GM19395 (cell line): ENCODE data around the gene ATP9B.
"Not testable (repeated sequence)": the region's sequence is repeated elsewhere in the genome, so short reads cannot be mapped to it uniquely, and the experiment has no call there.

Source experiments
- ATAC-seq: cut with Tn5 transposase; IDR thresholded peaks from one replicate; pipeline ENCODE4 v1.9.1; 2021; ENCODE audit warnings: mild to moderate bottlenecking, moderate library complexity; ENCODE audit not compliant: unreplicated experiment

Gene ATP9B

DNA sequence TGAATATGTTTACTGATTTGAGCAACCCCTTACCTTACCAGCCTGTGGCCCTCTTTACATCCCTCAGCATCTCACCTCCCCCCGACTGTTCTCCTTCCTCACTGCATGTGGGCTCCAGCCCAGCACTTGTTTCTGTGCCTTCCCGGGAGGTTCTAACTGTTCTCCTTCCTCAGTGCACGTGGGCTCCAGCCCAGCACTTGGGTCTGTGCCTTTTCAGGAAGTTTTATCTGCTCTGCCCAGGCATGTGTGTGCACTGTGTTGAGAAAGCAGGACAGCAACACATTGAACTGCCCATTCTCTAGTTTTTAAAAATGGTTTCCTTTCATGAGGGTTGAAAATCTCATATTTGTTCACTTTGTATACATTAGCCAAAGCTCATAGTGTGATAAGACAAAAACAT is 158.4 kb downstream of the ATP9B start:
- no peak for ATAC-seq

DNA sequence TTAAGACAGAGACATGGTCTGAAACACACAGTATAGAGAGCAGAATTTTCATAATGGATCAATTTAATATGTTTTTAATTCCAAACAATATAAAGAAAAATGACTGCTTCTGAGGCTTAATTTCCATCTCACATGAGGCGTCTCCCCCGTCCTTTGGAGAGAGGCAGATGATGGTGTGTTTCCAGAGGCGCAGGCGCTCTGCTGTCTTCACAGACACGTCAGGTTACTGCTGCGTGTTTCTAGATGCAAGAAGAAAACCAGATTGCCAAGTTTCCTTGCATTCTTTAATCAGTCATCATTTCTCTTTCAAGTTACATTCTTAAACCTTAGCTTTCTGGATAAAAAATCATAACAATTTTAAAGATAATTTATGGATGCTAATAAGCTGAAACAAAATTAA is 160.2 kb downstream of the ATP9B start:
- ATAC-seq, result no peak

DNA sequence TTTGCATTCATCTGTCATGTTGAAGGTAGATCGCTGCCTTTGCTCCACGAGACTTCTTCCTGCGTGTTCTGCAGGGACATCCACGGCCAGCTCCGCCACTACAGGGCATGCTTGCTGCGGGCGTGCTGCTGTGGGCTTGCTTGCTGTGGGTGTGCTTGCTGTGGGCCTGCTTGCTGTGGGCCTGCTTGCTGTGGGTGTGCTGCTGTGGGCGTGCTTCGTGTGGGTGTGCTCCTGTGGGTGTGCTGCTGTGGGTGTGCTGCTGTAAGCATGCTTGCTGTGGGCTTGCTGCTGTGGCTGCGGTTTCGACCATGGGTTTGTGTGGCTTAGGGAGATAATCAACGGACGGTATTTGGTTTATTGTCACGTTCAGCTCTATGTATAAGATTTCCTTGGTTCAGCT is 165.2 kb downstream of the ATP9B start:
- ATAC-seq, result no peak

DNA sequence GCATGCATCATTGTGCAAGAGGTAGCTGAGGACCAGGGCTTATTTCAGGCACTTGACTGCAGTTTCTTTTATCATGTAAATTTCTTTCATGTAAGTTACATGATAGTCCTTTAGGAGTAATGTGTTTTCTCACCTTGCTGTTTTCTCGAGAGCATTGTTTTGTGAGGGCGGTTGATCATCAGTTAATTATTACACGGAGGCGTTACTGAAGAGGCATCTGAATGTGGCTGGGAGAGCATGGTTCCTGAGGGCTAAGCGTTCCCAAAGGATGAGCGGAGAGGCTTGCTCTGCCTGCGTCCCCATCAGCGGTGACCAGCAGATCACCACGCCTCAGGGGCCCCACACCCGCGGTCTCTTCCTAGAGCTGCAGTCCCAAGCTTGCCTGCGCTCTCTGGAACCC is 170.4 kb downstream of the ATP9B start:
- no peak for ATAC-seq

DNA sequence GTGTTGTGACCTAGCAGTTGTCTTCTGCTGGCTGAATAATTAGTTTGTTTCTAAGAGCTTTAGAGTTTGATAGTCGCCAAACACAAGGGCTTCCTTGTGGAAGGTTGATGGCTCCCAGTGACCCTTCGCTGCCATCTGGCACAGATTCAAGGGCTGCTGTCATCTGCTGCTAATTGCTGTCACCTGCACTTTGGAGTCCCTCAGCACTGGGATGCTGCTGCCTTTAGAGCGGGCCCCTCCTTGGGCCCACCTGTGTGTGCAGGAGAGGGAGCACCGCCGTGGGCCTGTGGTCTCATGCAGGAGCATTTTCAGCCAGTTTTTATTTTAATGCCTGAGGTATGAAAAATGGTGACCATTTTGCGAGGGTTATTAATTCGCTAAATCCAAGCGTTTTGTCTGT is 172.6 kb downstream of the ATP9B start:
- no peak for ATAC-seq

DNA sequence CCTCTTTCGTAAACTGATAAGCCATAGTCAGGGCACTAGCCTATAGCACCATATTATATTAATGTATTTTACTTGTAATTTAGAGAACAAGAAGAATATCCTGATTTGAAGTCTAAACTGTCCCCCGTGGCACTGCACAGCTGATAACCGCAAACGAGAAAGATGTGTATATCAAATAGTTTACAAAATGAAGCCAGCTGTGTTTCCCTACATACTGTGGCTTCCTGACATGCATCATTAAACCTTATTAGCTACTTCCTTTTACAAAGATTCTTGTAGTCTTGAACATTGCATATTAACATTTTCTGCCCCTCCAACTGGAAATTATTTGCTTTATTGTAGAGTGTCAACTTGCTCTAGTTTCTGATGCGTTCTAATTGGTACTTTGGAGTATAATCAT is 173.1 kb downstream of the ATP9B start:
- ATAC-seq, result no peak

DNA sequence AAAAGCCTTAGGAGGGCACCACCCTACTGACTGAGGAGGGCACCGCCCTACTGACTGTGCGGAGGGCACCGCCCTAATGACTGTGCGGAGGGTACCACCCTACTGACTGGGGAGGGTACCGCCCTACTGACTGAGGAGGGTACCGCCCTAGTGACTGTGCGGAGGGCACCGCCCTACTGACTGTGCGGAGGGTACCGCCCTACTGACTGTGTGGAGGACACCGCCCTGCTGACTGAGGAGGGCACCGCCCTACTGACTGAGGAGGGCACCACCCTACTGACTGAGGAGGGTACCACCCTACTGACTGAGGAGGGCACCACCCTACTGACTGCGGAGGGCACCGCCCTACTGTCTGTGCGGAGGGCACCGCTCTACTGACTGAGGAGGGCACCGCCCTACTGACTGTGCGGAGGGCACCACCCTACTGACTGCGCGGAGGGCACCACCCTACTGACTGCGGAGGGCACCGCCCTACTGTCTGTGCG is 176.4 kb downstream of the ATP9B start:
- no peak for ATAC-seq

DNA sequence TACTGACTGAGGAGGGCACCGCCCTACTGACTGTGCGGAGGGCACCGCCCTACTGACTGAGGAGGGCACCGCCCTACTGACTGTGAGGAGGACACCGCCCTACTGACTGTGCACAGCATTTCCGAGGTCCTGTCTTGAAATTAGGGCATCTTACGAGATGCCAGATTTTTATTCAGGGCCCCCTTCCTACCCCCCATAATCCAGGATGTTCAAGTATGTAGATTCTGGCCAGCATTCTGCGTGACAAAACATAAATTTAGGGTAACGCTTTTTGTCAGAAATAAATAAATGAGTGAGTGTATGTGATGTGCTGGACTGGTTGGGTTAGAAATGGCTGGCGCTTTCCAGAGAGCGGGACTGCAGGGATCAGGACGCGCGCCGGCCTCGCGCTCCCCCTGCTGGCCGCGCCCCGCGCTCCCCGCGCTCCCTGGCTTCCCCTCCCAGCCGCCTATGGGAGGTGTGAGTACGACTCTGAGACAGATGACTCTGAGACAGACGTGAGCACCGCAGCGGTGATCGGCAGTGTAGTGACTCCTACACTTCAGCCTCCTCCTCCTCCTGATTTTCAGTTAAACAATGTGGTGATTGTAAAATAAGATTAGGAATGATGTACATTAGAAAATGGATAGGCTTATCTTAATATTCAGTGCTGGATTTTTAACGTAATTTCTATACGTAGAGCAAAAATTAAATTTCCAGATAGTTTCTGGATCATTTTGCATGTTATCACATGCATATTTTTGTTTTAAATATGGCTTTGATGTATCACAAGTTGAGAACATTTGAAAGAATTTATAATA is 177.3 kb downstream of the ATP9B start:
- peak; percentile 98 for ATAC-seq

DNA sequence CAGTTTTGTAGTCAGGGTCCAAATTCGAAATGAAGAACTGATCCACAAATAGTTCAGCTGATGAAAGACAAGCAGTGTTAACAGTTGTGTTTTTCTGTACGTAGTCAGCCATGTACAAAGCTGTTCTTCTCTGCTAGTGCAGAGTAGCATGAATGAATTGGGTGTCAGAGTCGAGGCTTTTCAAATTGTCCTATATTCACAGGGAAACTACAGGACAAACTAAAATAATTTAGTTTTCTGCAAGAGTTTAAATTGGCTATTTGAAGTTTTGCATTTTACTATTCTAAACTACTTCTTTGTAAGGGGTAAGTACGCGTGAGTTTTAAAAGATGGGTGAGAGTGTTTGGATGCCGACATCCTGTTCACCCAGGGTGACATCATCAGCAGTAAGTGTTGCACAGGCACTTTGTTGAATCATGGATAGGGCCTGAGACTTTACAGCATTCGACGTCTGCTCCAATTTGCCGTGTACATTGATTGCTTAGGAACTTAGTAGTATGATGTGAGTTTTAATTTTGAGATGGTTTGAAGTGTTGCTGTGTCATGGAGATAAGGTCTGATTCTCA is 179.4 kb downstream of the ATP9B start:
- no peak for ATAC-seq

DNA sequence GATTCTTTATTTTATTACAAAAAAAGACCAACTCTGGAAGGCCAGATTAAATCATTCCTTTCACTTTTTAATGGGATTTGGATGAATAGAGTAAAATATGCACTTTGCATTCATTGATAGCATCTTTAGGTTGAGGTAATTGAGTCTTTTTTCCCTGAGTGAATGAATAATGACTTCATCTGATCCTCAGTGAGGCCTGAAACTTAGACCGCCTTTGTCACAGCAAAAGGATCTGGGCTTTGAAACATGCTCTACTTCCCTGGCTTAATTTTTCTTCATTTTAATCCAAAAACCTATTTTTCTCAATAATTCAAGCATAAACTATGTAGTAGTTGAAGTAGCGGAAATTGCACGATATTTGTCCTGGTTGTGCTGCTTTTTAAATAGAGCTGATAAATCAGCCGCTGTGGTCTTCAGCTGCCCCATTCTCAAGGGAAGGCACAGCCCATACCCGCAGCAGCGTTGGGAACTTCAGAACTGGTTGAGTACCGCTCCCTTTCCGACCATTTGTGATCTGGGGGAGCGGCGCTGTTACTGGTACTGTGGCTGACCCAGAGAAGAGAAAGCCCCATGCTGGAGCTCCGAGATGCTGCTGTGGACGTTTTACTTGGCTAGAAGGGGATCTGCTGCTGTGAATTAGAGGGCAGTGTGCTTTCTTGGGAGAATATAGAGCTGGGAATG is 181.2 kb downstream of the ATP9B start:
- ATAC-seq, result no peak

DNA sequence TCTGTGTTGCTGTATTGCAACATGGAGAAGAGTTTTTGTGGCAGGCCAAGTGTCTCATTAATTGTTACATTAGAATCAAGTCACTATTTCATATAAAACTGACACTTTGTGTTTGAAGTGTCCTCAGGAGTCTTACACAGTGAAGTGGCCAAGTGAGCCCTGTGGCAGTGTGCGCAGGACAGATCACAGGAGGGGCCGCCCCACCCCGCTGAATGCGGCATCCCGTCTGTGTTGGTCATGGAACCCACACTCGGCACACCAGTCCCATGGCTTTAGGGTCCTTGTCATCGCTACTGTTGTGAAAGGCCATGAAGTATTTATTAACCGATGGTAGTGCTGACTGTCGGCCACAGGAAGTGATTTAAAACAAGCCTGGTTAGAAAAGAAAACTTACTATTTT is 181.8 kb downstream of the ATP9B start:
- ATAC-seq, result no peak

DNA sequence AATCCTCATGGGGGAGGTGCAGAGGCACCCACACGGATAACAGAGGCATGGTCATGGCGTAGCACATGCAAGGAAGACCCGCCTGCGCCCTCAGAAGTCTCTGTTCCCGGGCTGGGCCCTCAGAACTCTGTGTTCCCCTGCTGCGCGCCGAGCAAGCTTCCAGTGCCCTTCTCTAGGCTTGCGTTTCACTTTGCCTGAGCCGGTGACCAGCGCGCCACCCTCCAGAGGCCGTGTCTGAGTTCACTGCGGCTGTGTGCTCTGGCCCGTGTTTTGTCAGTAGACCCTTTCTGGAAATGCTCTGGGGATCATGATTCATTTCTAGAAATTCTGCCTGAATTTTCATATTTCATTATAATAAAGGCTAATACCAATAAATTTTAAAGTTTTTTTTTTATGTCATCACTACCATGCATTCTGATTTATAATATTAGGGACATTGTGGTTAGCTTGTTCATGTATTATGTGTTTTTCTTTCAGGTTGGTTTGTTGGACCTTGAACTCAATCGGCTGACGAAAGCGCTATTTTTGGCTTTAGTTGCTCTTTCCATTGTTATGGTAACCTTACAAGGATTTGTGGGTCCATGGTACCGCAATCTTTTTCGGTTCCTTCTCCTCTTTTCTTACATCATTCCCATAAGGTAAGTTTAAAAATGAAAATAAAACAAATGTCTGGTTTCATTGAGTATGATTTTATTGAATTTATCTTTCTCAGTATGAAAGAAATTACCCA is 183.9 kb downstream of the ATP9B start:
- ATAC-seq, result peak; percentile 63

DNA sequence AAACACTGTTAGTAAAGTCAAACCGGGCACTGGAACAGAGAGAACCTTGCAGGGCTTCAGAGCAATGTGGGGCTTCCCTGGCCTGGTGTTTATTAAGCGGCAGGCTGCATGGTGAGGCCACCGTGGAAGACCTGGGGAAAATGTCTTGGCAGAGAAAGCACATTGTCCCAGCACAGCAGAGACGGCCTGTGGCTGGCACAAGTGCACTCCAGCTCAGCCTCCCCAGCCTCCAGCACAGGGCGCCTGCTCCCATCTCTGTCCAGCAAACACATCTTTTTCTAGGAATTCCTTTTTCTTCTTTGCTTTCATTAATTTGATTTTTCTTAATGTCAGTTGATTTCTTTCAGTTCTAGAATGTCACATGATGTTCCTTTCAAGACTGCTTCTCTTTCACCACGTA is 188.3 kb downstream of the ATP9B start:
- no peak for ATAC-seq

DNA sequence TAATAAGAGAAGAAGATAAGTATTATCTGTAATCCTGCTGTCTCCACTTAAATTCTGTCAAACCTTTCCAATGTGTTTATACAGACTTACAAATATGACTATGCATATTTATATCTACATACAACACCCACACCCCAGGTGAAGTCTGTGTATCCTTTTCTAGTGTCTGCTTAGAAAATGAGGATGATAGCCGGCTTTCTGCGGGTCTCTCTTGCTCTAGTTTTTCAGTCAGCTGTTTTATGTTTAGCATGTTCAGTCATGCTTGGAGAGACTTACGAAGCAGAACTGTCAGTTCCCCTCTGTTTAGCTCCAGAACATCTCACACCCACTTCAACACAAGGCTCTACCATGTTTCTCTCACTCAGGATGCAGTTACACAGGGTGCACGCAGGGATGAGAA is 189.3 kb downstream of the ATP9B start:
- ATAC-seq, result peak; percentile 64

DNA sequence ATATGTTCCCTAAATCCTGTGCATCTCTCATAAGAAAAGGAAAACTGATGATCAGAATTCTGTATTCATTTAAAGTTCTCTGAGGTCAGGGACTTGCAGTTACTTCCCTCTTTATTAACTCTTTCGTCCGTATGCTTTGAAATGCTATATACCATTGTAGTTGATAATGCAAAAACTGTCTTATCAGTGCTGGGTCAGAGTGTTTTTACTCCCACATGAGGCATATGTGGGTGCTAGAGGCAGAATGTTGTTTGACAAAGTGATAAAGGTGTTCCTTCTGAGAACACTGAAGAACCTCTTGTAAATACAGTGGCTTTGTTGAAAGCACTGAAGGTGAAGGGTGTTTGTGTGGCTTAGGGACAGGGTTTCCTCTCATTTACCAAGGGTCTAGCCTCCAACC is 190.0 kb downstream of the ATP9B start:
- ATAC-seq, result no peak

DNA sequence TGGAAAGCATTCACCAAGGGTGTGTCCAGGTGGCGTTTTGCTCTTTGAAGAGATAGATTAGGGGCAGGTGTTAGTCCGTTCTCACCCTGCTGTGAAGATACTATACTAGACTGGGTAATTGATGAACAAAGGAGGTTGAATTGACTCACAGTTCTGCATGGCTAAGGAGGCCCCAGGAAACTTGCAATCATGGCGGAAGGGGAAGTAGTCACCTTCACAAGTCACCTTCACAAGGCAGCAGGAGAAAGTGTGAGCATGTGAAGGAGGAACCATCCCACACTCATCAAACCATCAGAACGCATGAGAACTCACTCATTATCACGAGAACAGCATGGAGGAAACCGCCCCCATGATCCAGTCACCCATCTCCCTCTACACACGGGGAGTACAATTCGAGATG is 190.8 kb downstream of the ATP9B start:
- ATAC-seq, result no peak

DNA sequence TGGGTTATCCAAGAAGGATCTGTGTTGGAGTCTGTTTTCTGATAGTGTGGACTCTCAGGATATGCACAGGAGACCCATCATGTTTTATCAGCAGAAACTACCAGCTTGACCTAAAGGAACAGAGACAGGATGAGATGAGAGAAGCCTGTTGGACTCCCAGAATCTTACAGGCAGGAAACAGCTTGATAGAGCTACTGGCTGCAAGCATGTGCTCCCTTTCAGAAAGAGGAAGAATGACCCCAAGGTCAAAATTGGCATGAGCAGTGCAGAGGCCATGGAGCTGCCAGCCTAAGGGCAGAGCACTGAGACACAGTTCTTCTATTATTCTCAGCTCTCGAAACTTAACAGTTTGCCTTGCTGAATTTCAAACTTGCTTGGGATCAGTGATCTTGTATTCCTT is 191.3 kb downstream of the ATP9B start:
- no peak for ATAC-seq

DNA sequence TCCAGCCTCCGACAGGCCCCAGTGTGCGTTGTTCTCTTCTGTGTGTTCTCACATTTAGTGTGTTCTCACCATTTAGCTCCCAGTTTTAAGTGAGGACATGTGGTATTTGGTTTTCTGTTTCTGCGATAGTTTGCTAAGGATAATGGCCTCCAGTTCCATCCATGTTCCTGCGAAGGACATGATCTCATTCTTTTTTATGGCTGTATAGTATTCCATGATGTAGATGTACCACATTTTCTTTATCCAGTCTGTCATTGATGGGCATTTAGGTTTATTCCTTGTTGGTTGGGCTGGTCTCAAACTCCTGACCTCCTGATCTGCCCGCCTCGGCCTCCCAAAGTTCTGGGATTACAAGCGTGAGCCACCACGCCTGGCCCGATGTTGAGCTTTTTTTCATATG is 195.9 kb downstream of the ATP9B start:
- not testable (repeated sequence) for ATAC-seq

DNA sequence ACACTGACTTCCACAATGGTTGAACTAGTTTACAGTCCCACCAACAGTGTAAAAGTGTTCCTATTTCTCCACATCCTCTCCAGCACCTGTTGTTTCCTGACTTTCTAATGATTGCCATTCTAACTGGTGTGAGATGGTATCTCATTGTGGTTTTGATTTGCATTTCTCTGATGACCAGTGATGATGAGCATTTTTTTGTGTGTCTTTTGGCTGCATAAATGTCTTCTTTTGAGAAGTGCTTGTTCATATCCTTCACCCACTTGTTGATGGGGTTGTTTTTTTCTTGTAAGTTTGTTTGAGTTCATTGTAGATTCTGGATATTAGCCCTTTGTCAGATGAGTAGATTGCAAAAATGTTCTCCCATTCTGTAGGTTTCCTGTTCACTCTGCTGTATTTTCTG is 202.6 kb downstream of the ATP9B start:
- ATAC-seq, result not testable (repeated sequence)

DNA sequence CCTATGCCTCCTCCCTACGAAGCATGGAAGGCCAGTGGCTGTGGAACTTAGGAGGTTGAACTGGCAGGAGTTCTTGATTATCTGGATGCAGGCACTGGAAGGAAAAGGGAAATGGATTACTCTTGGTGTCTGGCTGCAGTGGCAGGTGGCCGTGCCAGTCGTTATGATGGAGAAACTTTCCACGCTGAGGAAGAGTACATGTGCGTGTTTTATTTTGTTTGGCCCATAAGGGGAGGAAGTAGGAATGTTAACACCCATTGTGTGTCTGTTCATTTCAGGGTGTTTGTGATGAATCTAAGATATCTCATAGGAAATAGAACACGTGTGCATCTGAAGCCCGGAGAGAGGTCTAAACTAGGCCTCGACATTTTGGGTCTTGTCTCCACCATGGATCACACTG is 203.7 kb downstream of the ATP9B start:
- ATAC-seq, result no peak

DNA sequence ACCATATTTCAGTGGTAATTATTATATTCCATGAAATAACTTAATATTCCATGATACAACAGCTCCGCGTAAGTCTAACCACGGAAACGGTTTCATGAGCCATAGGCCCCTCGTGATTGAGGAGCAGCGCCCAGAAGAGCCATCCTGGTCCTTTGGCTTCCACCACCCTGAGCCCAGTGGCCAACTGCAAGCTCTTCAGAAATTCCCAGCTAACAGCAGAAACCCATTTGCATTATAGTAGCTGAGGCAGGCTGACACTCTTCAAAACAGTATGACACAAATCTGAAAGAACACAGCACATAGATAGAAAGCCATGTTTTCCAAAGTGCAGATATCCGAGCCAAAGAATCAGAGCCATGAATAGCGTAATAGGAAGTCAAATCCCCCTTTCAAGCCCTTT is 205.6 kb downstream of the ATP9B start:
- ATAC-seq, result peak; percentile 14
